Endothelial cell of umbilical vein (primary cell): ENCODE measurements around the gene KIF26B. TPM values are rescaled to one million over a fixed set of nuclear protein-coding genes. Genes with fewer than 3 reads are reported as not detected.

ENCODE experiments used
- BruUV-seq: library from RNA; stranded (reverse); fragments of 400-500 nt; replicated peaks from 2 replicates; lab custom pipeline; 2021; lab: Mats Ljungman, UMichigan
- CTCF ChIA-PET: fragments of 300-600, 350-600 bp; sonication (Branson Sonifier 250); formaldehyde crosslinking; loops from one replicate; lab custom pipeline; 2021; ENCODE audit warnings: antibody characterized with exemption, inconsistent platforms; lab: Charles Lee
- POLR2A ChIA-PET: fragments of 300-600, 350-600 bp; sonication (Branson Sonifier 250); formaldehyde crosslinking; loops from one replicate; lab custom pipeline; 2021; ENCODE audit warnings: antibody characterized with exemption, inconsistent platforms; lab: Charles Lee
- DNase-seq: peaks from one replicate; pipeline ENCODE4 v3.0.0-alpha.2; 2011; ENCODE audit warnings: low read depth, low spot score
- FAIRE-seq: peaks from 2 replicates; lab custom pipeline; 2011; peaks lifted over from hg19 to GRCh38; lab: Jason Lieb, UNC
- H2AFZ ChIP-seq: 2 replicates; pipeline ENCODE4 v1.6.0; 2012; ENCODE audit warnings: low read depth, low read length, control low read depth, inconsistent platforms
- H3K27ac ChIP-seq: 2 replicates; pipeline ENCODE4 v1.5.1; 2011; ENCODE audit warnings: low read depth, mild to moderate bottlenecking, control low read depth, low read length, moderate library complexity; ENCODE audit not compliant: insufficient read depth
- H3K27me3 ChIP-seq, 2 experiments: 2 replicates each; pipeline versions ENCODE4 v1.6.0 to v1.6.1; 2011; ENCODE audit warnings: low read length in 2 of 2, mixed read lengths in 1 of 2; ENCODE audit not compliant: control insufficient read depth in 2 of 2, insufficient read depth in 2 of 2
- H3K36me3 ChIP-seq, 2 experiments: 2 replicates in 1 of 2; 3 replicates in 1 of 2; pipeline ENCODE4 v1.5.1; 2011; ENCODE audit warnings: low read length in 2 of 2, mild to moderate bottlenecking in 1 of 2, moderate library complexity in 1 of 2; ENCODE audit not compliant: control insufficient read depth in 2 of 2, insufficient read depth in 2 of 2; ENCODE audit errors: extremely low read depth in 1 of 2
- H3K4me1 ChIP-seq: 3 replicates; pipeline ENCODE4 v1.5.1; 2011; ENCODE audit warnings: mild to moderate bottlenecking, low read length; ENCODE audit not compliant: control insufficient read depth, insufficient read depth; ENCODE audit errors: extremely low read depth
- H3K4me2 ChIP-seq: 2 replicates; pipeline ENCODE4 v1.6.1; 2011; ENCODE audit warnings: low read length, control low read depth, mixed read lengths; ENCODE audit not compliant: insufficient read depth
- H3K4me3 ChIP-seq, 3 experiments: fragments of 200-600 bp in 1 of 3; sonication (generic), shearing (Covaris generic) in 1 of 3; replicated peaks in 1 of 3; 2 replicates each; pipeline ENCODE4 v1.5.1; 2011 to 2016; ENCODE audit warnings: control low read depth in 3 of 3, low read length in 3 of 3, mild to moderate bottlenecking in 2 of 3, inconsistent platforms in 1 of 3, low read depth in 1 of 3, moderate library complexity in 1 of 3; ENCODE audit not compliant: insufficient read depth in 1 of 3
- H3K79me2 ChIP-seq: 2 replicates; pipeline ENCODE4 v1.6.0; 2012; ENCODE audit warnings: low read length, inconsistent platforms; ENCODE audit not compliant: control insufficient read depth, insufficient read depth
- H3K9ac ChIP-seq: replicated peaks from 2 replicates; pipeline ENCODE3; 2011; ENCODE audit warnings: low read length, control low read depth; ENCODE audit not compliant: insufficient read depth; ENCODE audit errors: extremely low read depth
- H3K9me1 ChIP-seq: replicated peaks from 3 replicates; pipeline ENCODE4 v1.6.0; 2011; ENCODE audit warnings: mild to moderate bottlenecking, low read length; ENCODE audit not compliant: control insufficient read depth, insufficient read depth; ENCODE audit errors: extremely low read depth
- H3K9me3 ChIP-seq: replicated peaks from 2 replicates; pipeline ENCODE4 v1.5.1; 2012; ENCODE audit warnings: low read length, inconsistent platforms; ENCODE audit not compliant: control insufficient read depth, insufficient read depth
- H4K20me1 ChIP-seq: replicated peaks from 2 replicates; pipeline ENCODE3; 2011; ENCODE audit warnings: mild to moderate bottlenecking, low read length; ENCODE audit not compliant: control insufficient read depth, insufficient read depth; ENCODE audit errors: extremely low read depth
- CTCF ChIP-seq, 2 donors: IDR thresholded peaks; 1 replicate in 1 of 2; 2 replicates in 1 of 2; pipeline ENCODE4 v1.5.1; 2011; ENCODE audit warnings: low read length in 2 of 2, mild to moderate bottlenecking in 2 of 2, moderate library complexity in 2 of 2, control low read depth in 1 of 2, inconsistent platforms in 1 of 2, low read depth in 1 of 2; ENCODE audit not compliant: insufficient read depth in 1 of 2; ENCODE audit errors: extremely low read depth in 1 of 2
- EZH2 ChIP-seq: IDR thresholded peaks from 2 replicates; pipeline ENCODE4 v1.6.1; 2012; ENCODE audit warnings: borderline replicate concordance, low read depth, mild to moderate bottlenecking, moderate library complexity, low read length, inconsistent platforms; ENCODE audit not compliant: severe bottlenecking
- FOS ChIP-seq: IDR thresholded peaks from 2 replicates; pipeline ENCODE4 v1.6.1; 2011; ENCODE audit warnings: mild to moderate bottlenecking, low read length, moderate library complexity, borderline replicate concordance; ENCODE audit not compliant: insufficient read depth
- GATA2 ChIP-seq: IDR thresholded peaks from 2 replicates; pipeline ENCODE4 v1.7.0; 2011; ENCODE audit warnings: low read depth, mild to moderate bottlenecking, moderate library complexity, mixed read lengths, low read length; ENCODE audit not compliant: insufficient read length, insufficient read depth
- MYC ChIP-seq: IDR thresholded peaks from one replicate; pipeline ENCODE4 v1.6.1; 2011; ENCODE audit warnings: mild to moderate bottlenecking, low read depth, low read length
- POLR2A ChIP-seq: IDR thresholded peaks from 2 replicates; pipeline ENCODE4 v1.6.1; 2012; ENCODE audit warnings: low read depth, mild to moderate bottlenecking, control low read depth, low read length
- POLR2AphosphoS5 ChIP-seq: IDR thresholded peaks from 2 replicates; pipeline ENCODE4 v1.6.1; 2012; ENCODE audit warnings: low read depth, mild to moderate bottlenecking, control low read depth, low read length, moderate library complexity; ENCODE audit not compliant: insufficient read depth
- dilution Hi-C: fragments of 300-500 bp; cut with MboI; formaldehyde crosslinking; loops from one replicate; pipeline ENCODE4 v1.15.0; 2019; ENCODE audit warnings: low sequenced_read_pairs; ENCODE audit not compliant: extremely low pct_ligation_motif_present
- intact Hi-C: fragments of 100-400 bp; cut with micrococcal nuclease; formaldehyde crosslinking; loops from one replicate; pipeline ENCODE4 v1.10.0; 2022
- polyA plus RNA-seq, 4 experiments: library from polyadenylated mRNA; depleted of rRNA in 3 of 4; stranded (reverse) in 3 of 4; unstranded in 1 of 4; fragments of >200 nt; gene quantifications; 2 replicates each; pipeline versions ENCODE4 v1.2.1 to v1.2.3, GENCODE V29; 2011 to 2012; ENCODE audit warnings: missing spikeins in 1 of 4
- total RNA-seq: library from RNA; stranded (reverse); gene quantifications from 2 replicates; pipeline ENCODE4 v1.2.3, GENCODE V29; 2021

KIF26B gene
- total and polyA plus RNA-seq, 2 donors (not counting 3 experiments of a cell fraction or from before 2014, with no cell fraction given), result 0.04 to 0.49 TPM

GRCh38 chr1:245485996-245486395 lies 331.2 kb downstream of the KIF26B start:
- no TSS peak for BruUV-seq
- POLR2A ChIA-PET, result no interaction called here
- dilution Hi-C loops, result no loop called here

More at GRCh38 chr1:245485996-245486395, 331.2 kb downstream of the KIF26B start:
- H3K79me2 ChIP-seq, result no peaks in the 10 kb centered on the region
- H2AFZ ChIP-seq, result no peak overlapping the region
- intact Hi-C loops, result no loop called here
- DNase-seq (no peak), FAIRE-seq (no peak)
- CTCF ChIA-PET, result no interaction called here
- H3K27me3 ChIP-seq, result no peaks in the 10 kb centered on the region
- H3K9me1 ChIP-seq, result no peaks in the 10 kb centered on the region
- no peaks in the 10 kb centered on the region for H3K4me1 ChIP-seq
- H3K4me2 ChIP-seq, result no peak overlapping the region
- no peak overlapping the region for H3K4me3 ChIP-seq
- H3K9me3 ChIP-seq, result no peaks in the 10 kb centered on the region
- no peak overlapping the region for H3K9ac ChIP-seq
- no peaks in the 10 kb centered on the region for H4K20me1 ChIP-seq
- no peak overlapping the region for H3K27ac ChIP-seq
- no peak for TF ChIP-seq POLR2AphosphoS5
- TF ChIP-seq CTCF (IDR thresholded peaks at IDR 0.05; ENCODE audit: extremely low read depth in 1 of 2, insufficient read depth in 1 of 2, low read depth in 1 of 2, low read length in 2 of 2), result no peak
- TF ChIP-seq GATA2, result no peak
- TF ChIP-seq POLR2A, result no peak
- TF ChIP-seq MYC, result no peak
- TF ChIP-seq FOS, result no peak
- no peak for TF ChIP-seq EZH2
- no peaks in the 10 kb centered on the region for H3K36me3 ChIP-seq
